Mesothelial cell of epicardium (in vitro differentiated cells): Measurements from ENCODE around the gene PEX19. TPM values are rescaled to one million over a fixed set of nuclear protein-coding genes. Genes with fewer than 3 reads are reported as not detected.

Source experiments
- DNase-seq, 2 experiments: peaks; one replicate each; pipeline ENCODE4 v3.0.0; 2021; ENCODE audit warnings: low spot score in 2 of 2; ENCODE audit not compliant: unreplicated experiment in 2 of 2
- H3K27ac Mint-ChIP-seq: 2 replicates; pipeline ENCODE4 v1.8.0; 2021; ENCODE audit warnings: mixed read lengths
- H3K27me3 Mint-ChIP-seq: 2 replicates; pipeline ENCODE4 v1.8.0; 2021; ENCODE audit warnings: low read depth, mixed read lengths
- H3K36me3 Mint-ChIP-seq: 2 replicates; pipeline ENCODE4 v1.8.0; 2021; ENCODE audit warnings: mixed read lengths
- H3K4me1 Mint-ChIP-seq: 2 replicates; pipeline ENCODE4 v1.8.0; 2021; ENCODE audit warnings: mixed read lengths
- H3K4me3 Mint-ChIP-seq: 2 replicates; pipeline ENCODE4 v1.8.0; 2021; ENCODE audit warnings: mild to moderate bottlenecking, moderate library complexity, mixed read lengths
- H3K9me3 Mint-ChIP-seq: 2 replicates; pipeline ENCODE4 v1.8.0; 2021; ENCODE audit warnings: mixed read lengths
- total RNA-seq: library from RNA; stranded (reverse); gene quantifications from 3 replicates; pipeline ENCODE4 v1.2.1, GENCODE V29; 2021
- TF ChIP-seq, protein P1 (sequence below): fragments of 200-600 bp; sonication (generic); IDR thresholded peaks from one replicate; pipeline ENCODE4 v1.5.0; 2021; ENCODE audit warnings: antibody characterized with exemption; ENCODE audit not compliant: unreplicated experiment

Gene PEX19
- total RNA-seq, 1 donor from 2014 or later: 53.0 TPM

DNA sequence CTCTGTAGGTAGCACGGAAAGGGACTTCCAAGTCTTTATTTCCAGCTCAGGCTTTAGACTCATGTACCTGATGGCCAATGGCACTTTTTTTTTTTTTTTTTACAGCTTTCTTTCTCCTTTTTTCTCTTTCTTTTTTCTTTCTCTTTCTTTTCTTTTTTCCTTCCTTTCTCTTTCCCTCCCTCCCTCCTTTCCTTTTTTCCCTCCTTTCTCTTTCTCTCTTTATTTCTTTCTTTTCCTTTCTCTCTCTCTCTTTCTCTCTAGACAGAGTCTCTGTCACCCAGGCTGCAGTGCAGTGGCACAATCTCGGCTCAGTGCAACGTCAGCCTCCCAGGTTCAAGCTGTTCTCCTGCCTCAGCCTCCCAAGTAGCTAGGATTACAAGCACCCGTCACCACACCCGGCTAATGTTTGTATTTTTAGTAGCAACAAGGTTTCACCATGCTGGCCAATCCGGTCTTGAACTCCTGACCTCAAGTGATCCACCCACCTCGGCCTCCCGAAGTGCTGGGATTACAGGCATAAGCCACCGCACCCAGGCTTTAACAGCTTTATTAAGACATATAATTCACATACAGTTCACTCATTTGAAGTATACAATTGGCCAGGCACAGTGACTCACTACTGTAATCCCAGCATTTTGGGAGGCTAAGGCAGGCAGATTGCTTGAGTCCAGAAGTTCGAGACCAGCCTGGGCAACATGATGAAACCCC lies 17.5 kb downstream of the PEX19 start:
- Mint-ChIP-seq H3K27ac (no peak overlapping the region), H3K4me1 (peaks cover 8% of the 10 kb centered on the region), H3K36me3 (no peaks in the 10 kb centered on the region), H3K9me3 (no peaks in the 10 kb centered on the region), H3K27me3 (peaks cover 35% of the 10 kb centered on the region), H3K4me3 (no peak overlapping the region)
- DNase-seq: no peak
- TF ChIP-seq, protein P1, sequence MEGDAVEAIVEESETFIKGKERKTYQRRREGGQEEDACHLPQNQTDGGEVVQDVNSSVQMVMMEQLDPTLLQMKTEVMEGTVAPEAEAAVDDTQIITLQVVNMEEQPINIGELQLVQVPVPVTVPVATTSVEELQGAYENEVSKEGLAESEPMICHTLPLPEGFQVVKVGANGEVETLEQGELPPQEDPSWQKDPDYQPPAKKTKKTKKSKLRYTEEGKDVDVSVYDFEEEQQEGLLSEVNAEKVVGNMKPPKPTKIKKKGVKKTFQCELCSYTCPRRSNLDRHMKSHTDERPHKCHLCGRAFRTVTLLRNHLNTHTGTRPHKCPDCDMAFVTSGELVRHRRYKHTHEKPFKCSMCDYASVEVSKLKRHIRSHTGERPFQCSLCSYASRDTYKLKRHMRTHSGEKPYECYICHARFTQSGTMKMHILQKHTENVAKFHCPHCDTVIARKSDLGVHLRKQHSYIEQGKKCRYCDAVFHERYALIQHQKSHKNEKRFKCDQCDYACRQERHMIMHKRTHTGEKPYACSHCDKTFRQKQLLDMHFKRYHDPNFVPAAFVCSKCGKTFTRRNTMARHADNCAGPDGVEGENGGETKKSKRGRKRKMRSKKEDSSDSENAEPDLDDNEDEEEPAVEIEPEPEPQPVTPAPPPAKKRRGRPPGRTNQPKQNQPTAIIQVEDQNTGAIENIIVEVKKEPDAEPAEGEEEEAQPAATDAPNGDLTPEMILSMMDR: no peak

DNA sequence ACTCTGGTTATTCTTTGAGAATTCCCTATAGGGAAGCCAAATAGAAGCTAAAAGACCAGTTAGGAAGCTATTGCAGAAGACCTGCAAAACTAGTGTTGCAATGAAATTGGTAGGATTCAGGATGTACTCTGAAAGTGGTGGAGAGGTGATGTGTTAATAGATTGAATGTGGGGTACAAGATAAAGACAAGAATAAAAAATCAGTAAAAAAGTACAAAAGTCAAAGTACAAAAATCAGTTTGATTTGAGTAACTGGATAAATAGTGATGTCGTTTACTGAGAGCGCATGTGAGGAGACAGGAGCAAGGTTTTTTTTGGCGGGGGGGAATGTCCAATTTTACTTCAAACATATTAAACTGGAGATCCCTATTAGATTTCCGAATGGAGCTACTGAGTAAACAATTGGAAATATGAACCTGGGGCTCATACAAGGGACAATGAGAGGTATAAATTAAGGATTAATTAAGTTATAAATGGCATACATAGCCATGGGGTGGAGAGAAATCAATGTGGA lies 20.1 kb downstream of the PEX19 start:
- Mint-ChIP-seq H3K9me3 (no peaks in the 10 kb centered on the region), H3K4me1 (peaks cover 24% of the 10 kb centered on the region)

DNA sequence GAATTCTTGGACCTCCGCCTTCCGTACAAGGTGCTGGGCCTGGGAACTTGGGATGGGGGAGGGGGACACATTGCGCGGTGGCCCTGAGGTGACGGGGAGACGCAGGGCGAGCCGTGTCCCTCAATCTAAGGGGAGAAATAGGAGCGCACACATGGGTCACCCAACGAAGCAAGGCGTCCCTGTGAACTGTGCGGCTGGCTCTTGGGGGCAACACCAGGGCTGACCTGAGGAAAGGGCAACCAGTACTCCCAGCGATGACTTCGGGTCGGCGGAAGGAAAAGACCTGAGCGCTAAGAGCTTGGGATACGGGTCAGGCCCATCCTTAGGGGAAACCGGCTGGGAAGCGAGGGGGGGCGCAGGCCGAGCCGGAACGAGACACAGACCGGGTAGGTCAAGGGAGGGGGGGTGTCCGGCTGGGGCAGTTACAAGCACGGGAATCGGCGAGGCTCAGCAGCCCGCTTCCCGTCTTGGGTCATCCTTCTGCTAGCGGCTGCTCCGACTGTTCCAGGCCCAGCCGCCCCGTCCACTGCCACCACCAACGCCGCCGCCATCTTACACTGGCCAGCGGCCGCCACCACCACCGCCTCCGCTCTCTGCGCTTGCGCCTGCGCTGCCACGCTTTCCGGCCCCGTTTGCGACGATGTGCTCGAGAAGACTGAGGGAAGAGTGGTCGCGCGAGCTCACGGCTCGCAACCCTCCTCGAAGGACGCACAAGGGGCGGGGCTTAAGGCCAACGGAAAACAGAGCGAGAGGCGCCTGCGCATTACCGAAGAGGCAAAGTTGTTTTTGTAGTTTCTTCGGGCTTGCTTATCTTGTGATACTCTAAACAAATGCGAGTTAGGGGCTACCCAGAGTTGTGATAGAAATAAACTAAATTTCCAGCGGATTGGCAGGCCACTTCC lies 22.8 kb downstream of the PEX19 start, which contains the start of gene DCAF8:
TSS of gene DCAF8 (minus strand) at position 657 of the 902 bp plus-strand sequence. CDS start 18,541 bp downstream, outside the sequence.
- Mint-ChIP-seq H3K4me3 (peak within 1 kb of the TSS; percentile 99), H3K36me3 (peaks cover 5% of the 10 kb centered on the region), H3K9me3 (no peaks in the 10 kb centered on the region), H3K27me3 (peaks cover 18% of the 10 kb centered on the region), H3K4me1 (peaks cover 46% of the 10 kb centered on the region), H3K27ac (peak within 1 kb of the TSS; percentile 100)
- TF ChIP-seq, protein P1: no peak
- DNase-seq: peak; percentile 96 to 98

More for the DNA sequence above, 20.1 kb downstream of the PEX19 start:
- DNase-seq: no peak
- Mint-ChIP-seq H3K36me3 (no peaks in the 10 kb centered on the region), H3K4me3 (no peak overlapping the region), H3K27me3 (peaks cover 35% of the 10 kb centered on the region), H3K27ac (no peak overlapping the region)
- TF ChIP-seq, protein P1: no peak

DNA sequence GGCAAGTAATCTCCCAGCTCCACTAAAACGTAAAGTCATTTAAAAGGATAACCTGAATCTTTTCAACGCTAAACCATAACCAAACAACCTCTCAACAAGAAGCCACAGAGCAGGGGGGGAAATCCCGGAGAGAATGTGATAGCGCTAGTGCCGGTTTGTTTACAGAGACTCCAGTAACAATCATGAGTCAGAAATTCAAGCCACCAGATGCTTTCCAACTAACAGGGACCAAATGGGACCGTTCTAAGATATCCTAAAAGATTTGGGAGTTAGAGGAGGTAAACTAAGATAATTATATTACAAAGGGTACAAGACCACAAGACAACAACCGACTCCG lies 23.4 kb downstream of the PEX19 start:
- H3K4me3 Mint-ChIP-seq: peak overlapping the region; percentile 99
- TF ChIP-seq, protein P1: no peak
- no peaks in the 10 kb centered on the region for H3K9me3 Mint-ChIP-seq
- H3K27ac Mint-ChIP-seq: peak overlapping the region; percentile 100
- peaks cover 14% of the 10 kb centered on the region for H3K27me3 Mint-ChIP-seq
- H3K36me3 Mint-ChIP-seq: peaks cover 5% of the 10 kb centered on the region
- peaks cover 52% of the 10 kb centered on the region for H3K4me1 Mint-ChIP-seq
- no peak for DNase-seq

DNA sequence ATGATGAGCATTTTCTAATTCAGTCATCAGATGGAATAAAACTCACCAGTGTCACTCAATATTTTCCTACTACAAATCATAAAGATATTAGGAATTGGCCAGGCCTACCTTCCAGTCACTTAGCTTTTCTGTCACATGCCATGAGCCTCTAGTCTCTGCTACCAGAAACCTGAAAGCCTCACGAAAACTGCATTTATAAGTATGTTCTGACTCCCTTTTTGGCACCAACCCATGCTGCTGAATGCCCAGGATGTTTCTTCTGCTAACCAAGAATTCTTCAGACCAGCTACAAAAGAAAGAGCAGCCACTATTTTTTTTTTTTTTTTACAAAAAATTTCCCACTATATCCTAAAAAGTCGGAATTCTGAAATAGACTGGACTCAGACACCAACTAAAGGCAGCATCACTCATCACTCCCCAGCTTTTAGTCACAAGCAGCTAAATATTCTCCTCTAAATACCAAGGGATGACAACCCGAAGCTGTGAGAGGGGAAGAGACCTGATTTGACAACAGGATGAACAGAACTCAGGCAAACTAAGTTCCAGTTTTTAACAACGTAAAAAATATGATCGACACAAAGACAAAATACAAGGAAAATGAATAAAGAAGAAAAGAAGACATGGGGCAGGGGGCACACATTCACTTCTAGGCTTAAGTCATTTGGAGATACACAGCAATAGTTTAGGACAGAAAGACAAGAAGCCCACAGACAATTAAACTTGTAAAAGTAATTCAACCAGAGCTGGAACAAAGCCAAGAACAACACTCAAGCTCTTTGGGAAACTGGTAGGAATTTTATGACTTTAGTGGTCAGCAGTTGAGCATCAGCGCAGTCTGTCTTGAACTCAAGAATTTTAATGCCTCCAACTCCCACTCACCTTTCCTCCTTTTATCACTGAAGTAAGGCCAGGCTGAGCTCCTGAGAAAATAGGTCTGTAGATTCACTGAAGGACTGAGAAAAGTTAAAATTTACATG lies 24.2 kb downstream of the PEX19 start:
- Mint-ChIP-seq H3K36me3 (peaks cover 5% of the 10 kb centered on the region), H3K4me1 (peaks cover 58% of the 10 kb centered on the region), H3K9me3 (no peaks in the 10 kb centered on the region), H3K27me3 (peaks cover 8% of the 10 kb centered on the region), H3K4me3 (peak overlapping the region; percentile 99), H3K27ac (peak overlapping the region; percentile 100)
- no peak for DNase-seq
- TF ChIP-seq, protein P1: no peak
